Stimulated activated memory B cell treated with anti-CD40 and anti-IgM and Interleukin-4, amounts not matched to agents 10 μg/mL and 1 μg/mL and 100 μg/mL, for 72 hours (primary cell): ENCODE measurements around the gene TRIP13.
"Not testable (repeated sequence)": the region's sequence is repeated elsewhere in the genome, so short reads cannot be mapped to it uniquely, and the experiment has no call there.

Source experiments
- ATAC-seq: fragments of 150-1000 bp; cut with Tn5 transposase; 2 replicates; pipeline ENCODE4 v1.10.0; 2021
- H3K27ac Mint-ChIP-seq: one replicate; pipeline ENCODE4 v1.8.0; 2022; ENCODE audit warnings: mild to moderate bottlenecking, mixed read lengths
- H3K27me3 Mint-ChIP-seq: one replicate; pipeline ENCODE4 v1.8.0; 2022; ENCODE audit warnings: mixed read lengths
- H3K36me3 Mint-ChIP-seq: one replicate; pipeline ENCODE4 v1.8.0; 2022; ENCODE audit warnings: mixed read lengths
- H3K4me1 Mint-ChIP-seq: one replicate; pipeline ENCODE4 v1.8.0; 2022; ENCODE audit warnings: mixed read lengths
- H3K4me3 Mint-ChIP-seq: one replicate; pipeline ENCODE4 v1.8.0; 2022; ENCODE audit warnings: mild to moderate bottlenecking, moderate library complexity, mixed read lengths
- H3K9me3 Mint-ChIP-seq: one replicate; pipeline ENCODE4 v1.8.0; 2022; ENCODE audit warnings: mixed read lengths

TRIP13 gene

GRCh38 chr5:852018-852417, 40.7 kb upstream of the TRIP13 start:
- no peak overlapping the region for H3K4me3 Mint-ChIP-seq

DNA sequence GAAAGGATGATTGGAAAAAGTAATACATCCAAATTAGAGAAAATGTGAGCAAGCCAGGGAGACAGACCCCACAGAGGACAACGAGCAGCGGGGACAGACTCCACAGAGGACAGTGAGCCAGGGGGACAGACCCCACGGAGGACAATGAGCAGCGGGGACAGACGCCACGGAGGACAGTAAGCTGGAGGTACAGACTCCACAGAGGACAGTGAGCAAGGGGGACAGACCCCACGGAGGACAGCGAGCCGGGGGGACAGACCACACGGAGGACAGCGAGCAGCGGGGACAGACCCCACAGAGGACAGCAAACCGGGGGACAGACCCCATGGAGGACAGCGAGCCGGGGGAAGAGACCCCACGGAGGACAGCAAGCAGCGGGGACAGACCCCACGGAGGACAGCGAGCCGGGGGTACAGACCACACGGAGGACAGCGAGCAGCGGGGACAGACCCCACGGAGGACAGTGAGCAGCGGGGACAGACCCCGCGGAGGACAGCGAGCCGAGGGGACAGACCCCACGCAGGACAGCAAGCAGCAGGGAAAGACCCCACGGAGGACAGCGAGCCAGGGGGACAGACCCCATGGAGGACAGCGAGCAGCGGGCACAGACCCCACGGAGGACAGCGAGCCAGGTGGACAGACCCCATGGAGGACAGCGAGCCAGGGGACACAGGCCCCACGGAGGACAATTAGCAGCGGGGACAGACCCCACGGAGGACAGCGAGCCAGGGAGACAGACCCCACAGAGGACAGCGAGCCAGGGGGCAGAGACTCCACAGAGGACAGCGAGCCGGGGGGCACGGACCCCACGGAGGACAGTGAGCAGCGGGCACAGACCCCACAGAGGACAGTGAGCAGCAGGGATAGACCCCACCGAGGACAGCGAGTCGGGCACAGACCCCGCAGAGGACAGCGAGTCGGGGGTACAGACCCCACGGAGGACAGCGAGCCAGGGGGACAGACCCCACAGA, 40.0 kb upstream of the TRIP13 start:
- H3K9me3 Mint-ChIP-seq: no peaks in the 10 kb centered on the region
- H3K36me3 Mint-ChIP-seq: no peaks in the 10 kb centered on the region
- H3K4me3 Mint-ChIP-seq: no peak overlapping the region
- H3K27me3 Mint-ChIP-seq: peaks cover 12% of the 10 kb centered on the region
- ATAC-seq: no peak
- no peaks in the 10 kb centered on the region for H3K4me1 Mint-ChIP-seq
- H3K27ac Mint-ChIP-seq: no peak overlapping the region

More at GRCh38 chr5:852018-852417, 40.7 kb upstream of the TRIP13 start:
- no peak for ATAC-seq
- H3K27me3 Mint-ChIP-seq: peaks cover 12% of the 10 kb centered on the region
- H3K4me1 Mint-ChIP-seq: peaks cover under 1% of the 10 kb centered on the region
- no peaks in the 10 kb centered on the region for H3K9me3 Mint-ChIP-seq
- no peak overlapping the region for H3K27ac Mint-ChIP-seq
- no peaks in the 10 kb centered on the region for H3K36me3 Mint-ChIP-seq

DNA sequence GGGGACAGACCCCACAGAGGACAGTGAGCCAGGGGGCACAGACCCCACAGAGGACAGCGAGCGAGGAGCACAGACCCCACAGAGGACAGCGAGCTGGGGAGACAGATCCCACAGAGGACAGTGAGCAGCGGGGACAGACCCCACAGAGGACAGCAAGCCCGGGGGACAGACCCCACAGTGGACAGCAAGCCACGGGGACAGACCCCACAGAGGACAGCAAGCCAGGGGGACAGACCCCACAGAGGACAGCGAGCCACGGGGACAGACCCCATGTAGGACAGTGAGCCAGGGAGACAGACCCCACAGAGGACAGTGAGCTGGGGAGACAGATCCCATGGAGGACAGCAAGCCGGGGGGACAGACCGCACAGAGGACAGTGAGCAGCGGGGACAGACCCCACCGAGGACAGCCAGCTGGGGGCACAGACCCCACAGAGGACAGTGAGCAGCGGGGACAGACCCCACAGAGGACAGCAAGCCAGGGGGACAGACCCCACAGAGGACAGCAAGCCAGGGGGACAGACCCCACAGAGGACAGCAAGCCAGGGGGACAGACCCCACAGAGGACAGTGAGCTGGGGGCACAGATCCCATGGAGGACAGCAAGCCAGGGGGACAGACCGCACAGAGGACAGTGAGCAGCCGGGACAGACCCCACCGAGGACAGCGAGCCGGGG, 39.1 kb upstream of the TRIP13 start:
- not testable (repeated sequence) for H3K27ac Mint-ChIP-seq, H3K9me3 Mint-ChIP-seq, ATAC-seq, H3K36me3 Mint-ChIP-seq, H3K4me1 Mint-ChIP-seq, H3K4me3 Mint-ChIP-seq
- H3K27me3 Mint-ChIP-seq: peaks cover 12% of the 10 kb centered on the region

GRCh38 chr5:854217-854616, 38.5 kb upstream of the TRIP13 start:
- no peak for ATAC-seq
- H3K4me3 Mint-ChIP-seq: no peak overlapping the region
- no peaks in the 10 kb centered on the region for H3K9me3 Mint-ChIP-seq
- no peaks in the 10 kb centered on the region for H3K4me1 Mint-ChIP-seq
- no peaks in the 10 kb centered on the region for H3K36me3 Mint-ChIP-seq
- no peak overlapping the region for H3K27ac Mint-ChIP-seq
- H3K27me3 Mint-ChIP-seq: peaks cover 12% of the 10 kb centered on the region

GRCh38 chr5:854966-855743, 37.5 kb upstream of the TRIP13 start:
- Mint-ChIP-seq H3K27me3 (peaks cover 12% of the 10 kb centered on the region), H3K9me3 (no peaks in the 10 kb centered on the region)

DNA sequence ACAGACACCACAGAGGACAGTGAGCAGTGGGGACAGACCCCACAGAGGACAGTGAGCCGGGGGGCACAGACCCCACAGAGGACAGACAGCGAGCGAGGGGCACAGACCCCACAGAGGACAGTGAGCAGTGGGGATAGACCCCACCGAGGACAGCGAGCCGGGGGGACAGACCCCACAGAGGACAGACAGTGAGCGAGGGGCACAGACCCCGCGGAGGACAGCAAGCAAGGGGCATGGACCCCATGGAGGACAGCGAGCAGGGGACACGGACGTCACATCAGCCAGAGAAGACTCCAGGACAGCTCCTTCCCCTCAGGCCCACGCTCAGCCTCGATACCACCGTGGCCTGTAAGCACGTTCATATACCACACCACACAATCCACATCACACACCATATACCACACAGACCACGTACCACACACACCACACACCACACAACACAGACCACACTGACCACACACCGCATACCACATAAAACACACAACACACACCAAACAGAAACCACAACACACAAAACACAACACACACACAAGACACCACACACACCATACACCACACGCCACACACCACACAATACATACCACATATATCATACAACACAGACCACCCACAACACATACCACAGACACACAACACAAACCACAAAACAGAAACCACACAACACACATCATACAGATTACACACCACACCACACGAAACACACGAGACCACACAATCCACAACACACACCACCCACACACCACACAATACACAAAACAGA, 36.7 kb upstream of the TRIP13 start:
- peaks cover 12% of the 10 kb centered on the region for H3K27me3 Mint-ChIP-seq
- H3K27ac Mint-ChIP-seq: no peak overlapping the region
- H3K36me3 Mint-ChIP-seq: peaks cover 5% of the 10 kb centered on the region
- ATAC-seq: no peak
- H3K4me1 Mint-ChIP-seq: no peaks in the 10 kb centered on the region
- H3K4me3 Mint-ChIP-seq: no peak overlapping the region
- no peaks in the 10 kb centered on the region for H3K9me3 Mint-ChIP-seq

More at GRCh38 chr5:854966-855743, 37.5 kb upstream of the TRIP13 start:
- Mint-ChIP-seq H3K4me1 (no peaks in the 10 kb centered on the region), H3K27ac (no peak overlapping the region), H3K4me3 (no peak overlapping the region), H3K36me3 (no peaks in the 10 kb centered on the region)
- no peak for ATAC-seq

DNA sequence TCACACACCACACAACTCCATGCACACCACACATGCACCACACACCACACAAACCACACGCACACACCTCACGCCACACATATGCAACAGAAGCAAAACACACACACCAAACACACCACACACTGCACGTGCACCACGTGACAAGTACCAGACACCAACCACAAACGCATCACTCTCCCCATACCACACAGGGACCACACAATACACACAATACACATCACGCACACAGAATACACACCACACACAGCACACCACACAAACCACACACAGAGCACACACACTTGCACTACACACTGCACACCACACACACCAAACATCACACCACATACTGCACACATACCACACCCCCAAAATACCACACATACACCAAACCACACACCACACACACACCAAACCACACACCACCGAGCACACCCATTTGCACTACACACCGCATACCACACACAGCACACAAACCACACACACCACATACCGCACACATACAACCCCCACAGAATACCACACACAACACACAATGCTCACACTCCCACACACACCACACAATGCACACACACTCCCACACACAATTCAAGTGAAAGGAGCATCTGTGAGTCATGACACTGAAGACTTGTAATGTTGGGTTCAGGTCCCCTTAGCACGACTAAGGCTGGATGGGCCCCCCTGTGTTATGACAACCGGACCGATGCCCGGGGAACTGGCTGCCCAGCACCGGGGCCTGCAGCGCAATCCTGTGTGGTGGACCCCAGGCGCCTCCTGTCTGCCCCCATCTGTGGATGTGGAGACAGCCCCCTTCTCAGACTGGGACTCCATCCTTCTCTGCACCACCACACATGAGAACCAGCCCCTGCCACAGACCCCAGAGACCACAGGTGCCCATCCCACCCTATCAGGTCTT, 35.9 kb upstream of the TRIP13 start:
- Mint-ChIP-seq H3K4me3 (no peak overlapping the region), H3K27ac (no peak overlapping the region), H3K27me3 (peaks cover 10% of the 10 kb centered on the region), H3K36me3 (peaks cover 6% of the 10 kb centered on the region), H3K4me1 (no peaks in the 10 kb centered on the region), H3K9me3 (no peaks in the 10 kb centered on the region)
- ATAC-seq: no peak

DNA sequence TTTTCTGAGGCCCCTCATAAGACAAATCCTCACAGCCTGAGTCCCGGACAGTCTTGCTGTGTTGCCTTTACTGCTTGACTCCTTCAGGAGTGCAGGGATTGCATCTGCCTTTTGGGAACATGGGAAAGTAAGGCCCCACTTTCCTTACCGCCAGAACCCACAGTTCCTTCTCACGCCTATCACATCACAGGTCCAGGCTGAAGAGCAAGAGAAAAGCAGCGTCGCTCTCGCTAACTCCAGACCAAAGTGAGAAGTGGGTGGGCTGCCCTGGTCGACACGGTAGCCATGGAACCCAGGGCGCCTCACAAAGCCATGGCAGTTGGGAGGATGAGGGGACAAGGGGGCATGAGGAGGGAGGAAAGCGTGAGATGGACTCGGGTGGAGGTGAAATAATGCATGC, 34.0 kb upstream of the TRIP13 start:
- H3K9me3 Mint-ChIP-seq: no peaks in the 10 kb centered on the region
- H3K4me1 Mint-ChIP-seq: no peaks in the 10 kb centered on the region
- H3K27me3 Mint-ChIP-seq: no peaks in the 10 kb centered on the region
- ATAC-seq: no peak
- no peak overlapping the region for H3K27ac Mint-ChIP-seq
- H3K4me3 Mint-ChIP-seq: no peak overlapping the region
- peaks cover 13% of the 10 kb centered on the region for H3K36me3 Mint-ChIP-seq

- no peaks in the 10 kb centered on the region for H3K9me3 Mint-ChIP-seq
- no peak overlapping the region for H3K27ac Mint-ChIP-seq
- no peak overlapping the region for H3K4me3 Mint-ChIP-seq
- H3K27me3 Mint-ChIP-seq: no peaks in the 10 kb centered on the region
- no peak for ATAC-seq
- no peaks in the 10 kb centered on the region for H3K4me1 Mint-ChIP-seq
- H3K36me3 Mint-ChIP-seq: peaks cover 20% of the 10 kb centered on the region
These were observed 33.3 kb upstream of the TRIP13 start for GRCh38 chr5:859391-859790.

GRCh38 chr5:859798-860296, 32.8 kb upstream of the TRIP13 start:
- no peaks in the 10 kb centered on the region for H3K4me1 Mint-ChIP-seq
- H3K4me3 Mint-ChIP-seq: no peak overlapping the region
- no peaks in the 10 kb centered on the region for H3K27me3 Mint-ChIP-seq
- H3K9me3 Mint-ChIP-seq: no peaks in the 10 kb centered on the region
- no peak for ATAC-seq
- H3K36me3 Mint-ChIP-seq: peaks cover 20% of the 10 kb centered on the region
- H3K27ac Mint-ChIP-seq: no peak overlapping the region

- Mint-ChIP-seq H3K36me3 (peaks cover 27% of the 10 kb centered on the region), H3K27ac (no peak overlapping the region), H3K4me1 (no peaks in the 10 kb centered on the region), H3K9me3 (no peaks in the 10 kb centered on the region), H3K27me3 (no peaks in the 10 kb centered on the region), H3K4me3 (no peak overlapping the region)
- ATAC-seq: peak; percentile 31
These were observed 32.1 kb upstream of the TRIP13 start for GRCh38 chr5:860506-861150.

DNA sequence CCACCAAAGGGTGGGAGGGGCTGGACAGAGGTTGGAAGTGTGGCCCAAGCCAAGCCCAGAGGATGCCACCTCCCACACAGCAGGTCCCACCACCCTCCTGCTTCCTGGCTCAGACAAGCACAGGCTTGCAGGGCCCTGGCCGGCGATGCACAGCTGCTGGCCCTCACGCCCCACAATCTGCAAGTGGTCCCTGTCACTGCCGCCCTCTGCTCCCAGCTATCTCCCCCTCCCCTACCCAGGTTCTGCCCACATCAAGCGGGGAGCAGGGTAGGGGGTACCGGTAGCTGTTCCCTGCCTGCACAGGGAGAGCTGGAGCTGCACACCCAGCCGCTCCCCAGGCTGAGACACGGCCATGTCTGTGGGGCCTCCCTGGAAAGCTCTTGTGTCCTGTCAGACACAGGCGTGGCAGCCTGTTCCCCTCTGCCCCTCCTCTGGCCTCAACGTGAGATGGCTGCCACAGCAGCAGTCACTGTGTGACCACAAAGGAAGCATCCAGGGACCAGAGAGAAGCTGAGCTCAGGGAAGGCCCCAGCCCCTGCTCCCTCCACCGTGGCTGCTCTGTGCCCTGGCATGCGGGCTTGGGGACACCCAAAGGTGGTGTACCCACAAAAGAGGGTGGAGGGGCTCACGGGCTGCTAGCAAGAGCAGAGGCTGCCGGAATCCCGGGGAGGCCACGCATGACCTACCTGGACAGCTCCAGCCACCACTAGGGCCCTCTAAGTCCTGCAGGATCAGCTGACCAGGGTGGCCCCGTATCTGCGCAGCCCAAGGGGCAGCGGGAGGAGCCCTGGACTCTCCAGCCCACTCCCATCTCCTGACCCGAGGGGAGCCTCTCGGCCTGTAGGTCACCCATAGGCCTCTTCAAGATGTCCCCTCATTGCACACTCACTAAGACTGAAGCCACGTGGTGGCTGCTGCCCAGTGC, 31.0 kb upstream of the TRIP13 start:
- peaks cover 34% of the 10 kb centered on the region for H3K36me3 Mint-ChIP-seq
- ATAC-seq: no peak
- no peaks in the 10 kb centered on the region for H3K9me3 Mint-ChIP-seq
- no peak overlapping the region for H3K4me3 Mint-ChIP-seq
- no peaks in the 10 kb centered on the region for H3K27me3 Mint-ChIP-seq
- no peaks in the 10 kb centered on the region for H3K4me1 Mint-ChIP-seq
- no peak overlapping the region for H3K27ac Mint-ChIP-seq
